Epithelial cell of esophagus (primary cell): ENCODE measurements around the gene RAPGEF6.
"Not testable (repeated sequence)": the region's sequence is repeated elsewhere in the genome, so short reads cannot be mapped to it uniquely, and the experiment has no call there.

ENCODE experiments used
- DNase-seq: peaks from one replicate; pipeline ENCODE4 v3.0.0; 2010; ENCODE audit warnings: low read depth
- H3K4me3 ChIP-seq: 2 replicates; pipeline ENCODE4 v1.5.1; 2011; ENCODE audit warnings: mild to moderate bottlenecking, low read length, control low read depth
- CTCF ChIP-seq: IDR thresholded peaks from 2 replicates; pipeline ENCODE4 v1.5.1; 2011; ENCODE audit warnings: low read depth, mild to moderate bottlenecking, low read length, control low read depth, inconsistent platforms; ENCODE audit not compliant: insufficient read depth; ENCODE audit errors: missing control alignments

RAPGEF6 gene

GRCh38 chr5:131488463-131488862 is 146.6 kb downstream of the RAPGEF6 start:
- no peak overlapping the region for H3K4me3 ChIP-seq
- no peak for TF ChIP-seq CTCF
- DNase-seq = no peak

GRCh38 chr5:131487371-131487770 is 147.7 kb downstream of the RAPGEF6 start:
- DNase-seq = not testable (repeated sequence)

GRCh38 chr5:131482617-131483016 is 152.4 kb downstream of the RAPGEF6 start:
- H3K4me3 ChIP-seq = no peak overlapping the region
- no peak for TF ChIP-seq CTCF
- no peak for DNase-seq

More at GRCh38 chr5:131487371-131487770, 147.7 kb downstream of the RAPGEF6 start:
- H3K4me3 ChIP-seq = not testable (repeated sequence)

GRCh38 chr5:131481569-131481968 is 153.5 kb downstream of the RAPGEF6 start:
- TF ChIP-seq CTCF = no peak
- no peak for DNase-seq
- H3K4me3 ChIP-seq = no peak overlapping the region

- H3K4me3 ChIP-seq = no peak overlapping the region
- no peak for TF ChIP-seq CTCF
- DNase-seq = no peak
Observed at GRCh38 chr5:131475541-131475941, 159.5 kb downstream of the RAPGEF6 start.

GRCh38 chr5:131473731-131474130 is 161.3 kb downstream of the RAPGEF6 start:
- no peak for DNase-seq
- H3K4me3 ChIP-seq = no peak overlapping the region
- no peak for TF ChIP-seq CTCF

GRCh38 chr5:131466171-131466766 is 168.8 kb downstream of the RAPGEF6 start:
- TF ChIP-seq CTCF = no peak
- DNase-seq = peak; percentile 84
- H3K4me3 ChIP-seq = no peak overlapping the region

GRCh38 chr5:131463656-131464055 is 171.4 kb downstream of the RAPGEF6 start:
- TF ChIP-seq CTCF = no peak
- no peak for DNase-seq
- no peak overlapping the region for H3K4me3 ChIP-seq
